Progenitor cell of endocrine pancreas (in vitro differentiated cells): Measurements from ENCODE around the gene PRR35. TPM values are rescaled to one million over a fixed set of nuclear protein-coding genes. Genes with fewer than 3 reads are reported as not detected.

Experiments
- DNase-seq: peaks from one replicate; pipeline ENCODE4 v3.0.0; 2021; ENCODE audit warnings: low spot score; ENCODE audit not compliant: unreplicated experiment
- H3K27ac Mint-ChIP-seq: 2 replicates; pipeline ENCODE4 v1.8.0; 2021; ENCODE audit warnings: mild to moderate bottlenecking, moderate library complexity, mixed read lengths
- H3K27me3 Mint-ChIP-seq: 2 replicates; pipeline ENCODE4 v1.8.0; 2021; ENCODE audit warnings: mixed read lengths
- H3K36me3 Mint-ChIP-seq: 2 replicates; pipeline ENCODE4 v1.8.0; 2022; ENCODE audit warnings: mixed read lengths; ENCODE audit not compliant: insufficient read depth
- H3K4me1 Mint-ChIP-seq: 2 replicates; pipeline ENCODE4 v1.8.0; 2021; ENCODE audit warnings: low read depth, mixed read lengths
- H3K4me3 Mint-ChIP-seq: 2 replicates; pipeline ENCODE4 v1.8.0; 2021; ENCODE audit warnings: low read depth, mild to moderate bottlenecking, moderate library complexity, mixed read lengths
- H3K9me3 Mint-ChIP-seq: 2 replicates; pipeline ENCODE4 v1.8.0; 2021; ENCODE audit warnings: low read depth, mixed read lengths
- CTCF ChIP-seq: fragments of 200-600 bp; sonication (generic); IDR thresholded peaks from one replicate; pipeline ENCODE4 v1.5.0; 2021; ENCODE audit warnings: antibody characterized with exemption, mild to moderate bottlenecking; ENCODE audit not compliant: unreplicated experiment
- total RNA-seq: library from RNA; stranded (reverse); gene quantifications from 2 replicates; pipeline ENCODE4 v1.2.1, GENCODE V29; 2021

PRR35 gene
- total RNA-seq, 1 donor from 2014 or later: not detected

GRCh38 chr16:528111-529011 is 31.8 kb upstream of the PRR35 start:
- Mint-ChIP-seq H3K9me3 (no peaks in the 10 kb centered on the region), H3K4me3 (peak overlapping the region; percentile 80), H3K27ac (peak overlapping the region; percentile 69), H3K27me3 (no peaks in the 10 kb centered on the region), H3K36me3 (peaks cover 2% of the 10 kb centered on the region), H3K4me1 (peaks cover 16% of the 10 kb centered on the region)
- no peak for TF ChIP-seq CTCF
- DNase-seq: no peak

GRCh38 chr16:529012-529575 is 31.1 kb upstream of the PRR35 start:
- DNase-seq: no peak
- Mint-ChIP-seq H3K4me1 (peaks cover 21% of the 10 kb centered on the region), H3K4me3 (peak overlapping the region; percentile 80), H3K9me3 (no peaks in the 10 kb centered on the region), H3K27ac (no peak overlapping the region), H3K36me3 (peaks cover 2% of the 10 kb centered on the region), H3K27me3 (no peaks in the 10 kb centered on the region)
- TF ChIP-seq CTCF: no peak

GRCh38 chr16:530111-530817 is 29.9 kb upstream of the PRR35 start:
- peaks cover 23% of the 10 kb centered on the region for H3K4me1 Mint-ChIP-seq
- TF ChIP-seq CTCF: no peak
- H3K4me3 Mint-ChIP-seq: peak overlapping the region; percentile 52
- no peaks in the 10 kb centered on the region for H3K27me3 Mint-ChIP-seq
- no peaks in the 10 kb centered on the region for H3K9me3 Mint-ChIP-seq
- H3K27ac Mint-ChIP-seq: no peak overlapping the region
- DNase-seq: no peak
- peaks cover 2% of the 10 kb centered on the region for H3K36me3 Mint-ChIP-seq

GRCh38 chr16:531494-532125 is 28.6 kb upstream of the PRR35 start:
- Mint-ChIP-seq H3K27me3 (no peaks in the 10 kb centered on the region), H3K27ac (no peak overlapping the region), H3K4me1 (peaks cover 13% of the 10 kb centered on the region), H3K4me3 (no peak overlapping the region), H3K9me3 (no peaks in the 10 kb centered on the region), H3K36me3 (no peaks in the 10 kb centered on the region)
- TF ChIP-seq CTCF: no peak
- no peak for DNase-seq
